Hindlimb muscle (tissue), 1 donor: ENCODE data around the gene NCOA1. TPM values are rescaled to one million over a fixed set of nuclear protein-coding genes. Genes with fewer than 3 reads are reported as not detected.

ENCODE experiments used
- DNase-seq: peaks from one replicate; pipeline ENCODE4 v3.0.0-alpha.2; 2013
- polyA plus RNA-seq: library from polyadenylated mRNA; unstranded; fragments of 120-200 nt; gene quantifications from one replicate; pipeline ENCODE4 v1.2.1, GENCODE V29; 2013; ENCODE audit not compliant: insufficient read length

Gene NCOA1
- polyA plus RNA-seq, 1 donor, result 132 TPM

GRCh38 chr2:24704692-24705091 lies 213.6 kb downstream of the NCOA1 start:
- no peak for DNase-seq

GRCh38 chr2:24707143-24707542 lies 216.1 kb downstream of the NCOA1 start:
- no peak for DNase-seq

GRCh38 chr2:24708537-24709152 lies 217.6 kb downstream of the NCOA1 start:
- no peak for DNase-seq

- DNase-seq, result no peak
Observed at GRCh38 chr2:24710806-24711205, 219.8 kb downstream of the NCOA1 start.

GRCh38 chr2:24711865-24712264 lies 220.8 kb downstream of the NCOA1 start:
- peak; percentile 53 for DNase-seq

GRCh38 chr2:24712296-24712695 lies 221.2 kb downstream of the NCOA1 start:
- DNase-seq, result peak; percentile 55

- no peak for DNase-seq
Observed at GRCh38 chr2:24717263-24717951, 226.4 kb downstream of the NCOA1 start.

GRCh38 chr2:24720310-24720709 lies 229.3 kb downstream of the NCOA1 start:
- DNase-seq, result no peak

- DNase-seq, result peak; percentile 75
Observed at GRCh38 chr2:24721470-24721869, 230.4 kb downstream of the NCOA1 start.

GRCh38 chr2:24722141-24722790 lies 231.2 kb downstream of the NCOA1 start:
- DNase-seq, result no peak

- no peak for DNase-seq
Observed at GRCh38 chr2:24723191-24723590, 232.1 kb downstream of the NCOA1 start.

GRCh38 chr2:24723665-24724064 lies 232.6 kb downstream of the NCOA1 start:
- DNase-seq, result no peak

GRCh38 chr2:24724111-24724775 lies 233.2 kb downstream of the NCOA1 start:
- DNase-seq, result no peak

GRCh38 chr2:24725956-24726355 lies 234.9 kb downstream of the NCOA1 start:
- no peak for DNase-seq

GRCh38 chr2:24730481-24730880 lies 239.4 kb downstream of the NCOA1 start:
- DNase-seq, result no peak

GRCh38 chr2:24731040-24731439 lies 240.0 kb downstream of the NCOA1 start:
- DNase-seq, result no peak

- DNase-seq, result no peak
Observed at GRCh38 chr2:24731923-24732322, 240.9 kb downstream of the NCOA1 start.

- no peak for DNase-seq
Observed at GRCh38 chr2:24734741-24735140, 243.7 kb downstream of the NCOA1 start.

GRCh38 chr2:24739354-24740025 lies 248.4 kb downstream of the NCOA1 start:
- no peak for DNase-seq

- no peak for DNase-seq
Observed at GRCh38 chr2:24740142-24740541, 249.1 kb downstream of the NCOA1 start.

GRCh38 chr2:24742730-24743129 lies 251.7 kb downstream of the NCOA1 start:
- no peak for DNase-seq

GRCh38 chr2:24743924-24744323 lies 252.9 kb downstream of the NCOA1 start:
- no peak for DNase-seq

GRCh38 chr2:24744356-24744755 lies 253.3 kb downstream of the NCOA1 start:
- no peak for DNase-seq
